Fibroblast of lung (primary cell): ENCODE results near the gene AKAP13. TPM values are rescaled to one million over a fixed set of nuclear protein-coding genes. Genes with fewer than 3 reads are reported as not detected.

Experiments used
- DNase-seq, 2 donors: peaks; one replicate each; pipeline versions ENCODE4 v3.0.0 to v3.0.0-alpha.2; 2010; ENCODE audit warnings: low read depth in 2 of 2
- H2AFZ ChIP-seq: 2 replicates; pipeline ENCODE4 v1.5.1; 2012; ENCODE audit warnings: low read length, control low read depth, inconsistent platforms
- H3K27ac ChIP-seq: 2 replicates; pipeline ENCODE4 v1.5.1; 2011; ENCODE audit warnings: low read length, control low read depth; ENCODE audit not compliant: insufficient read depth
- H3K27me3 ChIP-seq: 2 replicates; pipeline ENCODE4 v1.5.1; 2011; ENCODE audit warnings: mild to moderate bottlenecking, low read length; ENCODE audit not compliant: control insufficient read depth, insufficient read depth
- H3K36me3 ChIP-seq: 2 replicates; pipeline ENCODE4 v1.5.1; 2011; ENCODE audit warnings: low read length; ENCODE audit not compliant: control insufficient read depth, insufficient read depth
- H3K4me1 ChIP-seq: 2 replicates; pipeline ENCODE4 v1.5.1; 2011; ENCODE audit warnings: low read length; ENCODE audit not compliant: control insufficient read depth, insufficient read depth; ENCODE audit errors: extremely low read depth
- H3K4me2 ChIP-seq: 2 replicates; pipeline ENCODE4 v1.5.1; 2011; ENCODE audit warnings: low read length, control low read depth; ENCODE audit not compliant: insufficient read depth; ENCODE audit errors: extremely low read depth
- H3K4me3 ChIP-seq, 4 experiments: fragments of 200-600 bp in 1 of 4; sonication (generic) in 1 of 4; replicated peaks in 1 of 4; 2 replicates each; pipeline ENCODE4 v1.5.1; 2011 to 2016; ENCODE audit warnings: low read length in 4 of 4, low read depth in 3 of 4, mild to moderate bottlenecking in 3 of 4, control low read depth in 2 of 4, inconsistent platforms in 1 of 4, mixed read lengths in 1 of 4; ENCODE audit not compliant: insufficient read depth in 1 of 4; ENCODE audit errors: control extremely low read depth in 1 of 4
- H3K79me2 ChIP-seq: 2 replicates; pipeline ENCODE4 v1.5.1; 2012; ENCODE audit warnings: mild to moderate bottlenecking, low read length, inconsistent platforms; ENCODE audit not compliant: control insufficient read depth, insufficient read depth
- H3K9ac ChIP-seq: 2 replicates; pipeline ENCODE4 v1.5.1; 2011; ENCODE audit warnings: mild to moderate bottlenecking, low read length, control low read depth; ENCODE audit not compliant: insufficient read depth
- H3K9me3 ChIP-seq: 2 replicates; pipeline ENCODE4 v1.5.1; 2012; ENCODE audit warnings: low read depth, low read length; ENCODE audit not compliant: control insufficient read depth, insufficient read depth
- H4K20me1 ChIP-seq: 2 replicates; pipeline ENCODE4 v1.5.1; 2011; ENCODE audit warnings: low read length; ENCODE audit not compliant: control insufficient read depth, insufficient read depth; ENCODE audit errors: extremely low read depth
- EZH2 ChIP-seq: IDR thresholded peaks from 2 replicates; pipeline ENCODE4 v1.5.1; 2012; ENCODE audit warnings: low read length, control low read depth, mild to moderate bottlenecking; ENCODE audit errors: missing control alignments
- polyA plus RNA-seq, 2 donors: library from polyadenylated mRNA; depleted of rRNA in 1 of 2; stranded (reverse) in 1 of 2; unstranded in 1 of 2; fragments of >200 nt; gene quantifications; 2 replicates each; pipeline ENCODE4 v1.2.1, GENCODE V29; 2011 to 2012; ENCODE audit warnings: missing spikeins in 1 of 2
- total RNA-seq: library from RNA; depleted of rRNA; stranded (reverse); fragments of >200 nt; gene quantifications from 2 replicates; pipeline ENCODE4 v1.2.1, GENCODE V29; 2014
- TF ChIP-seq, protein P1 (sequence below), 2 donors: IDR thresholded peaks in 1 of 2; conservative IDR thresholded peaks in 1 of 2; 1 replicate in 1 of 2; 2 replicates in 1 of 2; pipeline ENCODE4 v1.5.1; 2011 to 2012; ENCODE audit warnings: low read length in 2 of 2, control low read depth in 1 of 2, inconsistent platforms in 1 of 2, low read depth in 1 of 2, mild to moderate bottlenecking in 1 of 2

The AKAP13 gene
- total and polyA plus RNA-seq, 2 donors (not counting 1 experiment from before 2014, with no cell fraction given), result 8.3 to 68.4 TPM

DNA sequence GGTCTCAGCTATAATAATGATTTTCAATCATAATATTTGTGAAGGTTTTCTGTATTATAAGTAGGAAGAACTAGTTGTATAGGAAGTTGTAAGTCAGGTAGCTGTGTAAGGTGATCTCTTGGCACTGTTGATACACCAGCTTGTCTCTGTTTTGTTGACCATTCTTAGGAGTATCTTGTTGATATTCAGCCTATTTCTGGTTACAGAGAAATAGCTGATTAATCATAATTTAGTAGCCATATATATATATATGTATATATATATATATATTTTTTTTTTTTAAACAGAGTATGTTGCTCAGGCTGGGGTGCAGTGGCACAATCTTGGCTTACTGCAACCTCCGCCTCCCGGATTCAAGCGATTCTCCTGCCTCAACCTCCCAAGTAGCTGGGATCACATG is 20.2 kb downstream of the AKAP13 start:
- H2AFZ ChIP-seq, result no peak overlapping the region
- no peak overlapping the region for H3K4me2 ChIP-seq
- no peaks in the 10 kb centered on the region for H4K20me1 ChIP-seq
- no peaks in the 10 kb centered on the region for H3K9me3 ChIP-seq
- no peak for DNase-seq
- TF ChIP-seq, protein P1, sequence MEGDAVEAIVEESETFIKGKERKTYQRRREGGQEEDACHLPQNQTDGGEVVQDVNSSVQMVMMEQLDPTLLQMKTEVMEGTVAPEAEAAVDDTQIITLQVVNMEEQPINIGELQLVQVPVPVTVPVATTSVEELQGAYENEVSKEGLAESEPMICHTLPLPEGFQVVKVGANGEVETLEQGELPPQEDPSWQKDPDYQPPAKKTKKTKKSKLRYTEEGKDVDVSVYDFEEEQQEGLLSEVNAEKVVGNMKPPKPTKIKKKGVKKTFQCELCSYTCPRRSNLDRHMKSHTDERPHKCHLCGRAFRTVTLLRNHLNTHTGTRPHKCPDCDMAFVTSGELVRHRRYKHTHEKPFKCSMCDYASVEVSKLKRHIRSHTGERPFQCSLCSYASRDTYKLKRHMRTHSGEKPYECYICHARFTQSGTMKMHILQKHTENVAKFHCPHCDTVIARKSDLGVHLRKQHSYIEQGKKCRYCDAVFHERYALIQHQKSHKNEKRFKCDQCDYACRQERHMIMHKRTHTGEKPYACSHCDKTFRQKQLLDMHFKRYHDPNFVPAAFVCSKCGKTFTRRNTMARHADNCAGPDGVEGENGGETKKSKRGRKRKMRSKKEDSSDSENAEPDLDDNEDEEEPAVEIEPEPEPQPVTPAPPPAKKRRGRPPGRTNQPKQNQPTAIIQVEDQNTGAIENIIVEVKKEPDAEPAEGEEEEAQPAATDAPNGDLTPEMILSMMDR (conservative IDR thresholded peaks at IDR 0.05 in 1 of 2, IDR thresholded peaks at IDR 0.05 in 1 of 2; ENCODE audit: low read depth in 1 of 2, low read length in 2 of 2), result no peak
- H3K4me1 ChIP-seq, result peaks cover 2% of the 10 kb centered on the region
- peaks cover 66% of the 10 kb centered on the region for H3K79me2 ChIP-seq
- H3K27ac ChIP-seq, result no peak overlapping the region
- no peak overlapping the region for H3K9ac ChIP-seq
- H3K4me3 ChIP-seq, result no peak overlapping the region
- H3K36me3 ChIP-seq, result no peaks in the 10 kb centered on the region
- no peaks in the 10 kb centered on the region for H3K27me3 ChIP-seq

DNA sequence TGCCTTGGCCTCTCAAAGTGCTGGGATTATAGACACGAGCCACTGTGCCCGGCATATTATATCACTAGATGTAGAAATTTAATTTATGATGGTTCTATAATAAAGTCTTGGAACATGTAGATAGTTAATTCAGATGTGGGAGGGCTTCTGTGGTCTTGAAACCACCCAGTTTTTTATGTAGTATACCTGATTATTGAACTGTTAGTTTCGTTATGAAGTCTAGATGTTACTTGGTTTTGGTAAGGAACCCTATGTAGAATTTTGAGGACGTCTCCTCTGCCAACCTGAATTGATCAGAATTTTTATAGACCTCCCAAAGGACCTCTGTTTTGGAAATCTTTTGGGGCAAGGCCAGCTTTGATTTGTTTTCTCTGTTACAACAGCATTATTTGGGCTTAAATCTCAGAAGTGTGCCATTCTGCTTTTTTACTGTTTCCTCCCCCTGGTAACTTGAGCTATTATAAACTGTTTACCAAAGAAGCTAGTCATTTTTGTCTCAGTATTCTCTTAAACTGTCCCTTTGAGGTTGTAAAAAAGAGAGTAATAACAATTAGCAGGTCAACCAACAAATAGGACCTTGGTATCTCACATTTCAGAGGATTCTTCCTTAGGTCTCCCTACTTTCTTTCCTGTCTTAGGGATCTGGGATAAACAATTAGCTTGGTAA is 20.8 kb downstream of the AKAP13 start:
- Histone ChIP-seq H3K79me2 (peaks cover 66% of the 10 kb centered on the region), H3K27ac (no peak overlapping the region), H3K9me3 (no peaks in the 10 kb centered on the region), H2AFZ (no peak overlapping the region), H3K9ac (no peak overlapping the region), H3K4me3 (no peak overlapping the region), H3K4me2 (no peak overlapping the region), H4K20me1 (no peaks in the 10 kb centered on the region), H3K4me1 (peaks cover 2% of the 10 kb centered on the region), H3K36me3 (no peaks in the 10 kb centered on the region), H3K27me3 (no peaks in the 10 kb centered on the region)
- TF ChIP-seq, protein P1 (conservative IDR thresholded peaks at IDR 0.05 in 1 of 2, IDR thresholded peaks at IDR 0.05 in 1 of 2; ENCODE audit: low read depth in 1 of 2, low read length in 2 of 2), result no peak
- TF ChIP-seq EZH2, result no peak
- DNase-seq, result no peak

DNA sequence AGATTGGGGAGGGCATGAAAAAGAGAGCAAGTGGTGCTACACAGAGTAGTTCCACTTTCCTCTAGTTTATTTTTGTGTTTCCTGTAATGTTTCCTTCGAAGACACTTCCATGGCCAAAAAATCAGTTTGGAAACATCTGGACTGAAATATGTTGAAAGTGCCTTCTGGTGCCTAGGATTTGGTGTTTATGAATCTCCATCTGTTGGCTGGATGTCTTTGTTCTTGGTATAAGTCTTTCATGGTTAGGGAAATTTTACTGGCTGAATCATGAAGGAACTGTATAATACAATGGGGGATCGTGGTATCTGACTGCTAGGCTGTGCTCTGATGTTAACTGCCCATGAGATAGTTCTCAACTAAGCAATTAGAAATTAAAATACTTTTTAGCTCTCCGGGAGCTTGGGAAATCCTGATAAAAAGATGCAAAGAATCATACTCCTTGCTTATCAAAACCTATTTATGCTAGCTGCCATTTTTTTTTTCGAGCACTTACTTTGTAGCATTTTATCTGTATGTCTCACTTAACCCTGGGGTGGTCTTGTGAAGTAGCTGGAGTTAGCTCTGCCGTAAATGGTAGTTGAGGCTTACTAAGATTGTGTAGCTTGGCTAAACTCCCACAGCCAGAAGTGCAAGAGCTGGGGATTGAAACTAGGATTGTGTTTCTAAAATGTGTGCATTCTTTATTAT is 21.9 kb downstream of the AKAP13 start:
- H3K27ac ChIP-seq, result peak overlapping the region; percentile 41
- H3K79me2 ChIP-seq, result peaks cover 70% of the 10 kb centered on the region
- H3K4me3 ChIP-seq, result peak overlapping the region in 2 of 4 experiments; percentile 9 to 14
- no peak overlapping the region for H2AFZ ChIP-seq
- TF ChIP-seq, protein P1 (conservative IDR thresholded peaks at IDR 0.05 in 1 of 2, IDR thresholded peaks at IDR 0.05 in 1 of 2; ENCODE audit: low read depth in 1 of 2, low read length in 2 of 2), result no peak
- TF ChIP-seq EZH2, result no peak
- no peaks in the 10 kb centered on the region for H3K27me3 ChIP-seq
- no peaks in the 10 kb centered on the region for H3K9me3 ChIP-seq
- H3K9ac ChIP-seq, result no peak overlapping the region
- peaks cover 2% of the 10 kb centered on the region for H3K4me1 ChIP-seq
- DNase-seq, result peak; percentile 72 to 91
- H3K4me2 ChIP-seq, result peak overlapping the region; percentile 39
- H4K20me1 ChIP-seq, result no peaks in the 10 kb centered on the region
- H3K36me3 ChIP-seq, result no peaks in the 10 kb centered on the region
